Body of pancreas (tissue), 4 donors: Measurements from ENCODE around the gene PPARA. TPM values are rescaled to one million over a fixed set of nuclear protein-coding genes. Genes with fewer than 3 reads are reported as not detected.

Experiments used
- ATAC-seq: fragments of 150-250 bp; one replicate; pipeline ENCODE4 v1.9.1; 2016
- DNase-seq, 4 donors: peaks; one replicate each; pipeline ENCODE4 v3.0.0-alpha.2; 2019
- H3K27ac ChIP-seq, 4 donors: fragments of 200-600 bp; sonication (generic); 1 replicate in 3 of 4; 2 replicates in 1 of 4; pipeline versions ENCODE4 v1.5.1 to v1.6.1; 2016 to 2019; ENCODE audit warnings: mild to moderate bottlenecking in 1 of 4, mixed read lengths in 1 of 4, moderate library complexity in 1 of 4
- H3K27me3 ChIP-seq, 2 donors: fragments of 200-600 bp; sonication (generic); one replicate each; pipeline ENCODE4 v1.6.0; 2016; ENCODE audit warnings: mild to moderate bottlenecking in 1 of 2
- H3K36me3 ChIP-seq, 2 donors: fragments of 200-600 bp; sonication (generic); replicated peaks in 1 of 2; 2 replicates each; pipeline ENCODE4 v1.5.1; 2016; ENCODE audit warnings: low read depth in 2 of 2; ENCODE audit not compliant: insufficient read depth in 1 of 2
- H3K4me1 ChIP-seq: fragments of 200-600 bp; sonication (generic); one replicate; pipeline ENCODE4 v1.6.0; 2016
- H3K4me3 ChIP-seq, 2 donors: fragments of 200-600 bp; sonication (generic); 1 replicate in 1 of 2; 2 replicates in 1 of 2; pipeline ENCODE4 v1.5.1; 2016 to 2019
- H3K9me3 ChIP-seq, 3 donors: fragments of 200-600 bp; sonication (generic); 1 replicate in 2 of 3; 2 replicates in 1 of 3; pipeline ENCODE4 v1.5.1; 2016
- CTCF ChIP-seq, 7 experiments: fragments of 450-650 bp in 4 of 7; fragments of 200-600 bp in 3 of 7; sonication (generic) in 3 of 7; IDR thresholded peaks; one replicate each; pipeline ENCODE4 v1.5.1; 2016 to 2019; ENCODE audit warnings: antibody characterized with exemption in 7 of 7
- POLR2A ChIP-seq, 3 donors: fragments of 450-650 bp; IDR thresholded peaks; one replicate each; pipeline ENCODE4 v1.6.1; 2016; ENCODE audit warnings: antibody characterized with exemption in 3 of 3, mild to moderate bottlenecking in 2 of 3
- whole genome bisulfite sequencing, 2 donors: methylation state at CpG; one replicate each; pipeline ENCODE4 v1.1.5; 2017; 5-methylcytosine and 5-hydroxymethylcytosine counted together
- intact Hi-C: fragments of 100-400 bp; cut with DNase I; formaldehyde crosslinking; loops from one replicate; pipeline ENCODE4 v1.15.1; 2023
- total RNA-seq, 2 donors: library from RNA; depleted of rRNA; stranded (reverse); fragments of >200 nt; gene quantifications; one replicate each; pipeline ENCODE4 v1.1.0, GENCODE V29; 2016

PPARA gene
- total RNA-seq, 2 donors from 2014 or later: 15.8 to 19.8 TPM

DNA sequence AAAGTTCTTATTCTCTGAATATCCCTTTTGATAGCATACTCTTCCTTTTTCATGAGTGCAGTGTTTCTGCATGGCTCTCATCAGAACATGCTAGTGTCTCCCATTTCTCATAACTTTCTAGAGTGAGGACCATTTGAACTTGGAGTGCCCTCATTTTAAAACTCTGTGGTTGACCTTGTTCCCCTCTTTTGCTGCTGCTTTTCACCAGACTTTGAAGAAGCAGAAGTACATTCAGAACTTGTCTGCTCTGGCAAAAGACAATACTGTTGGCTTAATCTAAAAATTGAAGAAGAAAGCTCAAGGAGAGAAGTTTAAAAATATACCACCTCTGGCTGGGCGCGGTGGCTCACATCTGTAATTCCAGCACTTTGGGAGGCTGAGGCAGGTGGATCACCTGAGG is 35.0 kb downstream of the PPARA start:
- ATAC-seq (no peak), DNase-seq (no peak)
- Histone ChIP-seq H3K27me3 (no peaks in the 10 kb centered on the region), H3K4me3 (no peak overlapping the region), H3K36me3 (peaks cover 0 to 2% of the 10 kb centered on the region in 2 donors), H3K9me3 (peaks cover 0 to 9% (median 0%) of the 10 kb centered on the region in 3 donors), H3K4me1 (no peaks in the 10 kb centered on the region), H3K27ac (no peak overlapping the region)
- TF ChIP-seq POLR2A (IDR thresholded peaks at IDR 0.05) (no peak), CTCF (IDR thresholded peaks at IDR 0.05) (no peak)
- intact Hi-C loops: no loop called here
- WGBS, 2 donors: 90% methylated on average over 2 of the region's 2 CpGs

DNA sequence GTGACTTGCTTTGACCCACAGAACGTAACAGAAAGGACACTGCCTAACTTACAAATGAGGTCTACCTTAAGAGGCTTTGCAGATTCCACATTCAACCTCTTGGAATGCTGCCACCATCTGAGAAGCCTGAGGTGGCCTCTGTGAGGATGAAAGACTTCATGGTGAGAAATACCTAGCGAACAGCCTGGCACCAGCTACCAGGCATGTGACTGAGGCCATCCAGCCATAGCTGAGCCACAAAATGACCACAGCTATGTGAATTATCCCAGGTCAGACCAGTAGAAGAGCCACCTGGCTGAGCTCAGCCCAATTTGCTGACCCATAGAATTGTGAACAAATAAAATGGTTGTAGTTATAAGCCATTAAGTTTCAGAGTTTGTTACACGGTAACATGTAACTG is 37.5 kb downstream of the PPARA start:
- no peak for ATAC-seq
- H3K4me3 ChIP-seq: no peak overlapping the region
- H3K9me3 ChIP-seq: no peaks in the 10 kb centered on the region
- no peaks in the 10 kb centered on the region for H3K27me3 ChIP-seq
- DNase-seq: no peak
- no peaks in the 10 kb centered on the region for H3K4me1 ChIP-seq
- WGBS, 2 donors: 90 to 95% methylated on average over 3 of the region's 3 CpGs
- intact Hi-C loops: no loop called here
- peaks cover 0 to 2% of the 10 kb centered on the region in 2 donors for H3K36me3 ChIP-seq
- H3K27ac ChIP-seq: no peak overlapping the region
- TF ChIP-seq POLR2A (IDR thresholded peaks at IDR 0.05) (no peak), CTCF (IDR thresholded peaks at IDR 0.05) (no peak)

DNA sequence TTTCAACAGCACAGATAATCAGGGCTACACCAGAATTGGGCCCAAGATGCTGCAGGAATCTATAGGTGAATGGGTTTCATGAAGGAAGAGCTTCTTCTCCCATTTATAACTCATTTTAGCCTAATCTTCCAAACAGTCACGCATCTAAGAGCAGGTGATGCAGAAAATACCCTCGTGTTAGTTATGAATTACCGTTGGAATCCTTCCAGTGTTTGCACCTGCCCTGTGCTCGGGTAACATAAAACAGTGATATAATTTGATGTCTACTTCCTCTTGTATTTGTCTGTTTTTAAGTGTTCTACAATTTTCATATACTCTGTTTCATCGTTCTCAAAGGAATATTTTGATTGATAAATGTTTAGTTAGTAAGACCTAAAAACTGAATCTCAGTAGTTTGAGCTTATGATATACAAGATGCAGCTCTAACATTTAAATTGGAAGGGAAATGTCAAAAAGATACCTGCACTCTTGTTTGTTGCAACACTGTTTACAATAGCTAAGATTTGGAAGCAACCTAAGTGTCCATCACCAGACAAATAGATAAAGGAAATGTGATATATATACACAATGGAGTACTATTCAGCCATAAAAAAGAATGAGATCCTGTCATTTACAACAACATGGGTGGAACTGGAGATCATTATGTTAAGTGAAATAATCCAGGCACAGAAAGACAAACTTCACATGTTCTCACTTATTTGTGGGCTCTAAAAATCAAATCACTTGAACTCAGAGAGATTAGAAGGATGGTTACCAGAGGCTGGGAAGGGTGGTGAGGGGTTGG is 42.1 kb downstream of the PPARA start:
- DNase-seq (no peak), ATAC-seq (no peak)
- H3K36me3 ChIP-seq: no peaks in the 10 kb centered on the region
- H3K4me1 ChIP-seq: no peaks in the 10 kb centered on the region
- TF ChIP-seq CTCF (IDR thresholded peaks at IDR 0.05): no peak
- TF ChIP-seq POLR2A (IDR thresholded peaks at IDR 0.05): no peak
- intact Hi-C loops: no loop called here
- WGBS, 2 donors: 72 to 79% methylated on average over 5 of the region's 5 CpGs
- no peak overlapping the region for H3K27ac ChIP-seq
- H3K4me3 ChIP-seq: no peak overlapping the region
- H3K9me3 ChIP-seq: no peaks in the 10 kb centered on the region
- no peaks in the 10 kb centered on the region for H3K27me3 ChIP-seq

GRCh38 chr22:46193898-46194310 is 43.6 kb downstream of the PPARA start:
- Histone ChIP-seq H3K4me1 (no peaks in the 10 kb centered on the region), H3K4me3 (no peak overlapping the region), H3K9me3 (no peaks in the 10 kb centered on the region), H3K27ac (no peak overlapping the region), H3K27me3 (no peaks in the 10 kb centered on the region), H3K36me3 (peaks cover 0 to 2% of the 10 kb centered on the region in 2 donors)
- WGBS, 2 donors: 49 to 69% methylated on average over 3 to 8 of the region's 8 CpGs
- ATAC-seq: no peak
- TF ChIP-seq CTCF (IDR thresholded peaks at IDR 0.05): no peak
- TF ChIP-seq POLR2A (IDR thresholded peaks at IDR 0.05): no peak
- intact Hi-C loops: no loop called here
- DNase-seq: no peak
